HG02885 (cell line): ENCODE results near the gene PRTFDC1.
A peak's percentile ranks its signal among the peaks of the same experiment; 100 is the strongest.
"Not testable (repeated sequence)": the region's sequence is repeated elsewhere in the genome, so short reads cannot be mapped to it uniquely, and the experiment has no call there.

ENCODE experiments used
- ATAC-seq: cut with Tn5 transposase; IDR thresholded peaks from one replicate; pipeline ENCODE4 v1.9.1; 2021; ENCODE audit warnings: mild to moderate bottlenecking; ENCODE audit not compliant: unreplicated experiment, poor library complexity

Gene PRTFDC1

DNA sequence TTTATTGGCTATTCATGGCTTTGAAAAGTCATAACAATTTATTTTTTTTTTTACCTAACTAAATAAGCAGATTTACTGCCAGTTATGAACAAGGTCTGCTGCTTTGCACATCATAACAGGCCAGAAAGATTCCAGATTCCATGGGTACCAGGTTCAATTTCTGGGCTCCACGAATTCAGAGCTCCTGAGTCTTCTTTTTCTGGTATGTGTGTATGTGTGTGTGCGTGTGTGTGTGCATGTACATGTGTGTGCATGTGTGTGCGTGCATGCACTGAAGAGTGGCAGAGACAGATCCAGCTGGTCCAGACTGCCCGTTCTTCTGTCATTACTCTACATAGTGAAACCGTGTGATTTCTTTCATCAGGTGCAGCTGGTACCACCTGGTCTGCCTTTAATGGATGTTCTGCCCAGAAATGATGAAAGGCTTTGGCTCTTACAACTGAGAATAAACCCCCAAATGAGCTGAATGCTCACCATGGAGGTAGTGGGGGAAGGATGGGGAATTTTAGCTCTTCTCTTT is 14.6 kb upstream of the PRTFDC1 start:
- ATAC-seq: no peak

DNA sequence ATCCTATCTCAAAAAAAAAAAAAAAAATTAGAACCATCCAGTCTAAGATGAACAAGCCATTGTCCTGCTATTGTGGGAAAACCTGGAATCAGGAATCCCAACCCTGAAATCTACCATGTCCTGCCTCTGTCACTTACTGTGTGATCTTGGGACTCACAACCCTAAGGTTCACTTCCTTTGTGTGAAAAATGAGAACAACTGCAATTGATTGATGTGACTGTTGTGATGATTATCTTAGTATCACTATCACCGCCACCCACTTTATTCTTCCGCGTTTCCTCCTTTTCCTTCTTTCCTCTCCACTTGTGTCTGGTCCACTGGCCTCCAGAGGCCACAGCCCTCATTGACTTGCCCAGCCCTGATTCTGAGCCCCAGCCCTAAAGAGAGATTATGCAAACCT is 12.6 kb upstream of the PRTFDC1 start:
- ATAC-seq: no peak

- ATAC-seq: no peak
Measured at GRCh38 chr10:24963521-24964041, 11.2 kb upstream of the PRTFDC1 start.

DNA sequence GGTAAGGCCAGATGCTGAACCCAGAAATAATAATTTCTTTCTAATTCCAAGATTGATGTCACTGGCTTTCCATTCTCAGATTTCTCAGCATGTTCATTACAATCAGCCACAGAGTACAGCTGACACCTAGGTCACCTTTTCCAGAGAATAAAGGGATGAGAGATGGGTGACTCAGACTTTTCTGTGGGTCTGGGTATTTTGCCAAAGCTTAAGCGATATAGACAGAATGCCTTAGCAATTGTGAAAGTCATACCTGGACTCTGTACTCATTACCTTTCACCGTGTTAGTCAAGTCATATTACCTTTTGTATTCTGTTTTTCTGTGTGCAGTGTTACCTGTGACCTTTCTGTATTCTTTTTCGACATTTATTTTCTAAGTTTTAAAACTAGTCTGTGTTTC is 10.6 kb upstream of the PRTFDC1 start:
- ATAC-seq: no peak

DNA sequence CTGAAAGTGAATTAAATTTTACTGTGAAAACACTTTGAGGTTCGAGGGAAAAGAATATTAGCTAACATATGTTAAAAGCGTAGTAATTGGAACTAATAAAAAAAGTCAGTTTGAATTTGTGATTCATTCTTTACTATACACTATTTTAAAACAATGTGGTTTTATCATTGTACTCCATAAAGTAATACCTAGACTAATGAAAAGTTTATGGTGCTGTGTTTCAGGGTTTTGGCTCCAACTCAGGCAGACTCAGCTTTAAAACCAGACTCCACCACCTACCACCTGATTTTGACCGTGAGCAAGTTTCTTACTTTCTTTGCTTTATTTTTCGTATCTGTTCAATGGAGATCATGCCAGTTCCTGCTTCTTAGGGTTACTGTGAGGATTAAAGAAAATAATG is 9.2 kb upstream of the PRTFDC1 start:
- ATAC-seq: no peak

GRCh38 chr10:24959382-24959730 is 7.0 kb upstream of the PRTFDC1 start:
- ATAC-seq: no peak

DNA sequence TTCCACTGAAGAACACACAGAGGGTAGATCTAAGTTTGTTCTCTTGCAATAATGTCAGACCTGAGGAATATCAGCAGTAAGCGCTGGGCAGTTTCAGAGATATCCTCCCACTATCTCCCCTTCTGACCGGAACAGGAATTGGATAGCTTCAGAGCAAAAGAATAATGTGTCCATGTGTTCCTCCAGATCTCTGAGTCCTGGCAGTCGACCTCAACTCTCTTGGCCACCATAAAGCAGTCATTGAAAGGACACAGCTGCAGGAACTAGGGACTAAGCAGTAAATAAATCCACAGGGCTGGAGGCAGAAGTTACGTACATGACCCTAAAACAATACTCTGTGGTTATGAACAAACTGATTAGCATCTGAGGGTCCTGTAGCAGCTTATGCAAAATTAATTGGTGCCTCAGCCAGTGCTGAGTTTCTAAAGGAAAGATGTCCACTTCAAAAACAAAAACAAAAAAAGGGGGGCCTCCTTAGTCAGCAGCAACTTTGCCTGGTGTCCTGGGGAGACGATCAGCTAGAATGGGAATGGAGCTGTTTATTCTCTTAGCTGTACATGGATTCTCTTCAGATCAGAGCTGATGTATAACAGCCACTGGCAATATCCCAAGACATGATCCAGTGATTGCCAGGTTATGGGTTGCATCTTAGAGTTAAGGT is 6.4 kb upstream of the PRTFDC1 start:
- ATAC-seq: no peak

DNA sequence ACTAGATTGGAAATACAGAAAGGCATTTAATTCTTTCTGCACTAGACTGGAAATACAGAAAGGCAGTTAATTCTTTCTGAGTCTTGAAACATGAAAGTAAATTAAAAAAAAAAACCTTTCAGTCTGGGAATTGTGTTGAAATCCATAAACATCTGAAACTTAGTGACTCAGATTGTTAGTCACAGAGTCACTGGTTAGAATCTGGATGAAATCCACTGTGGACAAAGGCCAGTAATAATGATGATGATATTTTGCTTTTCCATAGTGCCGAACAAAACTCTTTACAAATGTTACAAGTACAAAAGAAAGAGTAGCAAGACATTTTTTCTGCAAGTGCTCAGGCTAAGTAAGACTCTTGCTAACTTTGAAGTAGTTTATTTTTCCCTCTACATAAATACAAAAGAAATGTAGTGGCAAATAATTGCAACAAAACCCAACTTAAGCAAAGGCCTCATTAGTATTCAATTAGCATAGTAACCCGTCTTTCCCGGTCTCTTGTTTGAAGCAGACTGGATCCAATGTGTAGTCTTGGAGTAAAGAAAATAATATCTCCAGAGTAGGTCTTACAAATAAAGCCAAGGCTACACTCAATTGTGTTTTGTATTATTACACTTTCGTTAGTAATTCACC is 5.8 kb upstream of the PRTFDC1 start:
- ATAC-seq: no peak

- ATAC-seq: not testable (repeated sequence)
Measured at GRCh38 chr10:24957624-24958051, 5.2 kb upstream of the PRTFDC1 start.

DNA sequence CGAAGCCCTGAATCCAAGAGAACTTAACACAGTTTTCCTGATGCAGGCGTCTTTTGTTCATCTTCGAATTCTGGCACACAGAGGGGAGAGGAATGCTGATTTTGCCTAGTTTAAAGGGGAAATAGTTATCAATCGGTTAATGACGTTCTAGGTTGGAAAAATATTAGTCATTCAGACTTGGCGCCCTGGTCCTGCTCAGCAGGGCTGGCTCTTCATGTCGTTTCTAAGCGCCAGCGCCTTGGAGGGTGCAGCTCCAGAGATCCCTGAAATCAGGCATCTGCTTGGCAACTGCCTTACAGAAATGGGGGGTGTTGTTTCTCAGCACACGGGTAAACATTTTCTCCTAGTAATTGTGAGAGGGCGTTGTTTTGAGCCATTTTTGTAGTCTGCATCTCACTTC is 1.3 kb upstream of the PRTFDC1 start:
- no peak for ATAC-seq

- ATAC-seq: peak; percentile 82
Measured at GRCh38 chr10:24952707-24953645, 570 bp upstream of the PRTFDC1 start.

- no peak for ATAC-seq
Measured at GRCh38 chr10:24951201-24952142, 934 bp downstream of the PRTFDC1 start.

GRCh38 chr10:24950439-24950838 is 2.0 kb downstream of the PRTFDC1 start:
- no peak for ATAC-seq

GRCh38 chr10:24949616-24950015 is 2.8 kb downstream of the PRTFDC1 start:
- ATAC-seq: no peak

- ATAC-seq: peak; percentile 60
Measured at GRCh38 chr10:24947304-24948097, 4.9 kb downstream of the PRTFDC1 start.

GRCh38 chr10:24944512-24945255 is 7.7 kb downstream of the PRTFDC1 start:
- ATAC-seq: no peak

DNA sequence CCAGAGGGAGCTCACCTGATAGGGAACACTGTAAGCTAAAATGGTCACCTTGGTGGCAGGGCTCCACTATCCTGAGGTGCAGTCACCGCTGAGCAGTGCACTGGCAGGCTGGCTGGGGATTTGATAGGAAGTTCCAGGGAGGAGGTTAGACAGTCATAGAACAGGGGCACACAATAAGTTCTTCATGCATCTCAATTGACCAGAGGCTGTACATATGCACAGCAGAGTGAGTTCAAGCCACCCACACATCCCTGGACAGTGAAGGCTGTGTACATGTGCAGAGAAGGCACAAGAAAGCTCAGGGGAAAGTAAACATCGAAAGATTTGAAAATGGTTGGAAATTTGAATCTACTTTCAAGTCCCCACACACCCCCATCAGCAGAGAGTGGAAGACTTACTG is 13.9 kb downstream of the PRTFDC1 start:
- no peak for ATAC-seq

- no peak for ATAC-seq
Measured at GRCh38 chr10:24938076-24938475, 14.3 kb downstream of the PRTFDC1 start.
